Loucy (cell line): ENCODE results near the gene BCAS3.

Experiments
- H2AFZ ChIP-seq: fragments of 200-600 bp; sonication (generic); 2 replicates; pipeline ENCODE4 v1.6.0; 2016; ENCODE audit warnings: antibody characterized with exemption, mild to moderate bottlenecking, low read length, moderate library complexity
- H3F3A ChIP-seq: fragments of 200-600 bp; 2 replicates; pipeline ENCODE4 v1.6.0; 2016; ENCODE audit warnings: antibody characterized with exemption, low read depth, mild to moderate bottlenecking
- H3K27me3 ChIP-seq: fragments of 200-600 bp; sonication (generic); 2 replicates; pipeline ENCODE4 v1.6.1; 2014; ENCODE audit warnings: low read length, mild to moderate bottlenecking; ENCODE audit not compliant: insufficient read depth, poor library complexity, severe bottlenecking
- H3K36me3 ChIP-seq: fragments of 200-600 bp; sonication (generic); 2 replicates; pipeline ENCODE4 v1.6.1; 2016; ENCODE audit warnings: low read length; ENCODE audit not compliant: insufficient read depth
- H3K4me1 ChIP-seq: fragments of 200-600 bp; sonication (generic); 2 replicates; pipeline ENCODE4 v1.5.1; 2014; ENCODE audit warnings: low read length, mild to moderate bottlenecking; ENCODE audit not compliant: insufficient read depth, poor library complexity, severe bottlenecking
- H3K4me2 ChIP-seq: fragments of 200-600 bp; sonication (generic); 2 replicates; pipeline ENCODE4 v1.6.0; 2014; ENCODE audit warnings: antibody characterized with exemption, low read length, low read depth, mild to moderate bottlenecking; ENCODE audit not compliant: poor library complexity, severe bottlenecking
- H3K4me3 ChIP-seq: fragments of 200-600 bp; sonication (generic); 2 replicates; pipeline ENCODE4 v1.5.1; 2014; ENCODE audit warnings: low read length, mild to moderate bottlenecking, mixed read lengths; ENCODE audit not compliant: poor library complexity, severe bottlenecking
- H3K79me2 ChIP-seq: fragments of 200-600 bp; sonication (generic); 2 replicates; pipeline ENCODE4 v1.6.1; 2014; ENCODE audit warnings: low read length; ENCODE audit not compliant: insufficient read depth
- H3K9ac ChIP-seq: fragments of 200-600 bp; sonication (generic); 2 replicates; pipeline ENCODE4 v1.6.0; 2014; ENCODE audit warnings: mild to moderate bottlenecking, low read depth, low read length, moderate library complexity; ENCODE audit not compliant: poor library complexity, severe bottlenecking
- H3K9me2 ChIP-seq: fragments of 200-600 bp; sonication (generic); replicated peaks from 2 replicates; pipeline ENCODE4 v1.6.1; 2016; ENCODE audit warnings: low read depth, low read length, mixed read lengths
- H3K9me3 ChIP-seq: fragments of 200-600 bp; sonication (generic); 2 replicates; pipeline ENCODE4 v1.6.1; 2014; ENCODE audit warnings: mild to moderate bottlenecking, antibody characterized with exemption, low read length, low read depth; ENCODE audit not compliant: insufficient read depth
- H4K20me1 ChIP-seq: fragments of 200-600 bp; sonication (generic); 2 replicates; pipeline ENCODE4 v1.6.0; 2014; ENCODE audit warnings: antibody characterized with exemption, low read length, mild to moderate bottlenecking; ENCODE audit not compliant: insufficient read depth, poor library complexity, severe bottlenecking
- EZH2phosphoT487 ChIP-seq: fragments of 200-600 bp; IDR thresholded peaks from 2 replicates; pipeline ENCODE4 v1.6.1; 2018; ENCODE audit warnings: antibody characterized with exemption, mild to moderate bottlenecking, moderate library complexity, borderline replicate concordance
- TF ChIP-seq, protein P1 (sequence below): fragments of 200-600 bp; sonication (generic); conservative IDR thresholded peaks from 2 replicates; pipeline ENCODE4 v1.5.1; 2014; ENCODE audit warnings: mild to moderate bottlenecking, antibody characterized with exemption, low read length

The BCAS3 gene

GRCh38 chr17:61081959-61082358, 404.3 kb downstream of the BCAS3 start:
- no peaks in the 10 kb centered on the region for H3K79me2 ChIP-seq
- no peak overlapping the region for H3K4me2 ChIP-seq
- no peaks in the 10 kb centered on the region for H3K9me2 ChIP-seq
- no peaks in the 10 kb centered on the region for H3K27me3 ChIP-seq
- no peak overlapping the region for H3K9ac ChIP-seq
- no peaks in the 10 kb centered on the region for H3K9me3 ChIP-seq
- no peak overlapping the region for H2AFZ ChIP-seq
- no peaks in the 10 kb centered on the region for H3K36me3 ChIP-seq
- H3K4me1 ChIP-seq, result no peaks in the 10 kb centered on the region
- no peak overlapping the region for H3K4me3 ChIP-seq
- H4K20me1 ChIP-seq, result no peaks in the 10 kb centered on the region
- TF ChIP-seq EZH2phosphoT487, result no peak
- TF ChIP-seq, protein P1, sequence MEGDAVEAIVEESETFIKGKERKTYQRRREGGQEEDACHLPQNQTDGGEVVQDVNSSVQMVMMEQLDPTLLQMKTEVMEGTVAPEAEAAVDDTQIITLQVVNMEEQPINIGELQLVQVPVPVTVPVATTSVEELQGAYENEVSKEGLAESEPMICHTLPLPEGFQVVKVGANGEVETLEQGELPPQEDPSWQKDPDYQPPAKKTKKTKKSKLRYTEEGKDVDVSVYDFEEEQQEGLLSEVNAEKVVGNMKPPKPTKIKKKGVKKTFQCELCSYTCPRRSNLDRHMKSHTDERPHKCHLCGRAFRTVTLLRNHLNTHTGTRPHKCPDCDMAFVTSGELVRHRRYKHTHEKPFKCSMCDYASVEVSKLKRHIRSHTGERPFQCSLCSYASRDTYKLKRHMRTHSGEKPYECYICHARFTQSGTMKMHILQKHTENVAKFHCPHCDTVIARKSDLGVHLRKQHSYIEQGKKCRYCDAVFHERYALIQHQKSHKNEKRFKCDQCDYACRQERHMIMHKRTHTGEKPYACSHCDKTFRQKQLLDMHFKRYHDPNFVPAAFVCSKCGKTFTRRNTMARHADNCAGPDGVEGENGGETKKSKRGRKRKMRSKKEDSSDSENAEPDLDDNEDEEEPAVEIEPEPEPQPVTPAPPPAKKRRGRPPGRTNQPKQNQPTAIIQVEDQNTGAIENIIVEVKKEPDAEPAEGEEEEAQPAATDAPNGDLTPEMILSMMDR, result no peak
- no peaks in the 10 kb centered on the region for H3F3A ChIP-seq

DNA sequence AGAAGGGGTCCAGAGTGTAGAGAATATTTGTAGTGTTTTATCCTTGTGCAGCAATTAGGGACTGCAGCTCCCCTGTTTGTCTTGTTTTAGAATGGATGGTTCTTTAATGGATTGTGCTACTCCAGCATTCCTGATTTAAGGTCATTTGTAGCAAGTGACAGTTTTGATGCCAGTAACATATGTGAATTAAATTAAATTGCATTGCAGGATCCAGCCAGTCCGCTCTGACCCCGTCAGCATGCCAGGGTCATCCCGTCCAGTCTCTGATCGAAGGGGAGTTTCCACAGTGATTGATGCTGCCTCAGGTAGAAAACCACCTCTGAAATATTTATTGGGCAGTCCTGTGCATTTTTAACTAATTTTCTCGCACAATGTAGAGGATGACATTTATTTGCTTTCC, 406.6 kb downstream of the BCAS3 start:
- no peaks in the 10 kb centered on the region for H3K9me2 ChIP-seq
- H3K4me3 ChIP-seq, result no peak overlapping the region
- TF ChIP-seq, protein P1, result no peak
- no peak for TF ChIP-seq EZH2phosphoT487
- H3K9ac ChIP-seq, result no peak overlapping the region
- no peaks in the 10 kb centered on the region for H3F3A ChIP-seq
- no peaks in the 10 kb centered on the region for H3K9me3 ChIP-seq
- H3K79me2 ChIP-seq, result no peaks in the 10 kb centered on the region
- no peaks in the 10 kb centered on the region for H3K27me3 ChIP-seq
- no peaks in the 10 kb centered on the region for H3K4me1 ChIP-seq
- H2AFZ ChIP-seq, result no peak overlapping the region
- no peak overlapping the region for H3K4me2 ChIP-seq
- no peaks in the 10 kb centered on the region for H3K36me3 ChIP-seq
- H4K20me1 ChIP-seq, result no peaks in the 10 kb centered on the region

DNA sequence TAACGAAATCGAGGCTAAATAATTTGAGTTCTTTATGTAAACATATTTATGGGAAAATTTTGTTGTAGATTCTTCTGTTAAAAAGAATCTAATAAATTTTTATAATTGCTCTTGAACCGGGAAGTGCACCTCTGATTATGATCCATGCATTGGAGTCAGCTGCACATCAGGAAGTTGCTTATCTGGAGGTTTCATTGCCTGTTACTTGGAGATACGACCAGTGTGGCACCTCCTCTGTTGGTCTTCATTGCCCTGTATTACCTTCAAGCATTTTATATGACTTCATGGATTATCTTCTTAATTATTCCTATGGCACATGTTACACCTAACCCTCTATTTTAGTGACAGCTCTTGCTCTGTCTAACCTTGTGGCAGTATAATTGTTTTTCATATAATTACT, 409.4 kb downstream of the BCAS3 start:
- no peaks in the 10 kb centered on the region for H3K9me3 ChIP-seq
- H4K20me1 ChIP-seq, result no peaks in the 10 kb centered on the region
- no peaks in the 10 kb centered on the region for H3K4me1 ChIP-seq
- H3K27me3 ChIP-seq, result no peaks in the 10 kb centered on the region
- no peak overlapping the region for H3K4me3 ChIP-seq
- no peak overlapping the region for H3K9ac ChIP-seq
- no peaks in the 10 kb centered on the region for H3K9me2 ChIP-seq
- no peak overlapping the region for H2AFZ ChIP-seq
- no peaks in the 10 kb centered on the region for H3K36me3 ChIP-seq
- H3K4me2 ChIP-seq, result no peak overlapping the region
- H3K79me2 ChIP-seq, result no peaks in the 10 kb centered on the region
- no peaks in the 10 kb centered on the region for H3F3A ChIP-seq
- TF ChIP-seq EZH2phosphoT487, result no peak
- TF ChIP-seq, protein P1, result no peak
